GM12878 (cell line): ENCODE measurements around the gene OGFR. TPM values are rescaled to one million over a fixed set of nuclear protein-coding genes. Genes with fewer than 3 reads are reported as not detected.

Experiments used
- ATAC-seq: fragments of 200-7000 bp; cut with Tn5 transposase; 3 replicates; pipeline ENCODE4 v1.9.1; 2020; ENCODE audit warnings: mild to moderate bottlenecking, moderate library complexity
- BruUV-seq: library from RNA; stranded (reverse); fragments of 400-500 nt; replicated peaks from 2 replicates; lab custom pipeline; 2021; lab: Mats Ljungman, UMichigan
- CTCF ChIA-PET: fragments of 300-600 bp; sonication (Branson Sonifier 250); formaldehyde crosslinking; extraction: SDS; loops from one replicate; lab custom pipeline; 2021; ENCODE audit warnings: inconsistent platforms; lab: Yijun Ruan, JAX
- POLR2A ChIA-PET: fragments of 350-600 bp; formaldehyde crosslinking; extraction: SDS; loops from one replicate; lab custom pipeline; 2021; ENCODE audit warnings: inconsistent platforms; lab: Charles Lee
- RAD21 ChIA-PET: fragments of 300-600 bp; sonication (Branson Sonifier 250); formaldehyde crosslinking; loops from one replicate; lab custom pipeline; 2023; ENCODE audit warnings: antibody characterized with exemption; ENCODE audit not compliant: unreplicated experiment; lab: Charles Lee
- SMC1A ChIA-PET: fragments of 300-600 bp; sonication (Branson Sonifier 250); formaldehyde crosslinking; loops from one replicate; lab custom pipeline; 2023; ENCODE audit not compliant: unreplicated experiment, uncharacterized antibody; lab: Charles Lee
- DNase-seq: peaks from one replicate; pipeline ENCODE4 v3.0.0-alpha.2; 2011; ENCODE audit warnings: low read depth, low spot score
- FAIRE-seq: peaks from 3 replicates; lab custom pipeline; 2011; peaks lifted over from hg19 to GRCh38; lab: Jason Lieb, UNC
- H2AFZ ChIP-seq: 2 replicates; pipeline ENCODE4 v1.6.0; 2011; ENCODE audit warnings: low read depth, low read length, control low read depth; ENCODE audit not compliant: control insufficient read depth
- H3K27ac ChIP-seq: 2 replicates; pipeline ENCODE4 v1.5.1; 2011; ENCODE audit warnings: control low read depth; ENCODE audit not compliant: control insufficient read depth, insufficient read depth
- H3K27me3 ChIP-seq, 2 experiments: replicated peaks in 1 of 2; 2 replicates each; pipeline versions ENCODE4 v1.6.0 to v1.6.1; 2011; ENCODE audit warnings: low read length in 1 of 2; ENCODE audit not compliant: control insufficient read depth in 2 of 2, insufficient read depth in 2 of 2
- H3K36me3 ChIP-seq, 2 experiments: 2 replicates each; pipeline ENCODE4 v1.5.1; 2011; ENCODE audit warnings: low read length in 1 of 2; ENCODE audit not compliant: control insufficient read depth in 2 of 2, insufficient read depth in 2 of 2
- H3K4me1 ChIP-seq: 2 replicates; pipeline ENCODE4 v1.6.1; 2011; ENCODE audit warnings: mild to moderate bottlenecking, low read length, moderate library complexity, mixed read lengths; ENCODE audit not compliant: control insufficient read depth, insufficient read depth
- H3K4me2 ChIP-seq: 2 replicates; pipeline ENCODE4 v1.6.0; 2011; ENCODE audit warnings: control low read depth; ENCODE audit not compliant: control insufficient read depth, insufficient read depth
- H3K4me3 ChIP-seq: fragments of 200-600 bp; sonication (generic); 2 replicates; pipeline ENCODE4 v1.5.1; 2016
- H3K79me2 ChIP-seq: 2 replicates; pipeline ENCODE4 v1.6.0; 2011; ENCODE audit warnings: low read length; ENCODE audit not compliant: control insufficient read depth, insufficient read depth
- H3K9ac ChIP-seq: 2 replicates; pipeline ENCODE4 v1.8.0; 2011; ENCODE audit warnings: low read length, control low read depth, mixed read lengths; ENCODE audit not compliant: control insufficient read depth, insufficient read depth
- H3K9me3 ChIP-seq: replicated peaks from 3 replicates; pipeline ENCODE4 v1.5.1; 2011; ENCODE audit warnings: mild to moderate bottlenecking, low read length; ENCODE audit not compliant: control insufficient read depth, insufficient read depth
- H4K20me1 ChIP-seq: 2 replicates; pipeline ENCODE4 v1.6.0; 2011; ENCODE audit not compliant: control insufficient read depth, insufficient read depth
- CBFB ChIP-seq: IDR thresholded peaks from 2 replicates; pipeline ENCODE4 v1.6.1; 2016; ENCODE audit warnings: antibody characterized with exemption, low read depth
- EGR1 ChIP-seq, 2 experiments: IDR thresholded peaks; 1 replicate in 1 of 2; 2 replicates in 1 of 2; pipeline ENCODE4 v1.6.1; 2011 to 2012; ENCODE audit warnings: low read depth in 2 of 2, low read length in 2 of 2, borderline replicate concordance in 1 of 2, mild to moderate bottlenecking in 1 of 2, moderate library complexity in 1 of 2
- ESRRA ChIP-seq: IDR thresholded peaks from 2 replicates; pipeline ENCODE4 v1.6.1; 2012; ENCODE audit warnings: mild to moderate bottlenecking, low read length, improper control_type of control experiment
- KAT2A ChIP-seq: conservative IDR thresholded peaks from 2 replicates; pipeline ENCODE4 v1.6.1; 2011; ENCODE audit warnings: low read depth, low read length; ENCODE audit not compliant: control insufficient read depth
- KLF5 ChIP-seq: fragments of 450-650 bp; IDR thresholded peaks from 2 replicates; pipeline ENCODE4 v1.6.1; 2014; ENCODE audit warnings: mild to moderate bottlenecking; ENCODE audit not compliant: partially characterized antibody
- MEF2B ChIP-seq: fragments of 450-650 bp; IDR thresholded peaks from 2 replicates; pipeline ENCODE4 v1.6.1; 2018; ENCODE audit warnings: mild to moderate bottlenecking, moderate library complexity; ENCODE audit not compliant: partially characterized antibody, poor library complexity, severe bottlenecking
- NFYA ChIP-seq: IDR thresholded peaks from 2 replicates; pipeline ENCODE4 v1.6.1; 2011; ENCODE audit warnings: low read depth, mild to moderate bottlenecking, low read length, improper control_type of control experiment, borderline replicate concordance
- SIX5 ChIP-seq: IDR thresholded peaks from 2 replicates; pipeline ENCODE4 v1.6.1; 2011; ENCODE audit warnings: mild to moderate bottlenecking, low read depth, low read length, moderate library complexity; ENCODE audit not compliant: severe bottlenecking
- SMC3 ChIP-seq: IDR thresholded peaks from 2 replicates; pipeline ENCODE4 v1.6.1; 2011; ENCODE audit warnings: low read length, improper control_type of control experiment, borderline replicate concordance
- SREBF1 ChIP-seq: IDR thresholded peaks from 2 replicates; pipeline ENCODE4 v1.6.1; 2012; ENCODE audit warnings: mild to moderate bottlenecking, low read length
- TAF1 ChIP-seq: IDR thresholded peaks from 2 replicates; pipeline ENCODE4 v1.6.1; 2011; ENCODE audit warnings: mild to moderate bottlenecking, low read depth, low read length, borderline replicate concordance
- ZNF207 ChIP-seq: fragments of 450-650 bp; IDR thresholded peaks from 2 replicates; pipeline ENCODE4 v1.6.1; 2014; ENCODE audit warnings: antibody characterized with exemption, mild to moderate bottlenecking, borderline replicate concordance
- ZNF622 ChIP-seq: fragments of 450-650 bp; IDR thresholded peaks from 2 replicates; pipeline ENCODE4 v1.6.1; 2017; ENCODE audit warnings: mild to moderate bottlenecking, inconsistent platforms
- ZSCAN29 ChIP-seq: fragments of 450-650 bp; IDR thresholded peaks from 2 replicates; pipeline ENCODE4 v1.6.1; 2017; ENCODE audit warnings: mild to moderate bottlenecking, moderate library complexity
- WGBS: methylation state at CpG from one replicate; pipeline ENCODE4 v1.1.6; 2016; ENCODE audit warnings: low lambda C conversion rate; ENCODE audit not compliant: insufficient replicate concordance, insufficient coverage; ENCODE audit errors: missing lambda C conversion rate; 5-methylcytosine and 5-hydroxymethylcytosine counted together
- in situ Hi-C: fragments of 300-500 bp; cut with MboI; formaldehyde crosslinking; loops from 9 replicates; pipeline ENCODE4 v1.14.3; 2018; ENCODE audit warnings: mixed read lengths
- intact Hi-C: fragments of 100-400 bp; cut with micrococcal nuclease; formaldehyde crosslinking; loops from one replicate; pipeline ENCODE4 v1.14.2; 2022; ENCODE audit not compliant: unreplicated experiment
- polyA plus RNA-seq, 11 experiments: library from polyadenylated mRNA; depleted of rRNA in 4 of 11; unstranded in 6 of 11; stranded (reverse) in 5 of 11; fragments of >200 nt; fragmentation: Nextera tagmentation in 4 of 11; fragmentation: Illumina TruSeq in 1 of 11; extraction: Ambion mirVana in 4 of 11; extraction: Trizol in 1 of 11; gene quantifications; 1 replicate in 1 of 11; 2 replicates in 10 of 11; pipeline versions ENCODE4 v1.2.1 to v1.2.3, GENCODE V29; 2011 to 2016; ENCODE audit warnings: inconsistent platforms in 2 of 11, missing spikeins in 2 of 11, low read depth in 1 of 11
- total RNA-seq, 4 experiments: library from RNA; depleted of rRNA in 3 of 4; stranded (reverse); fragments of >200 nt in 3 of 4; fragmentation: Illumina TruSeq in 1 of 4; extraction: Trizol in 1 of 4; gene quantifications; 2 replicates each; pipeline versions ENCODE4 v1.2.1 to v1.2.3, GENCODE V29; 2013 to 2021
- TF ChIP-seq, protein P1 (sequence below): fragments of 450-650 bp; IDR thresholded peaks from 2 replicates; pipeline ENCODE4 v1.6.1; 2016; ENCODE audit warnings: mild to moderate bottlenecking, moderate library complexity, borderline replicate concordance
- TF ChIP-seq, protein P2 (sequence below): fragments of 450-650 bp; IDR thresholded peaks from 2 replicates; pipeline ENCODE4 v1.6.1; 2017; ENCODE audit warnings: low read depth, mild to moderate bottlenecking, moderate library complexity
- TF ChIP-seq, protein P3 (sequence below): fragments of 450-650 bp; IDR thresholded peaks from 2 replicates; pipeline ENCODE4 v1.6.1; 2014; ENCODE audit warnings: mild to moderate bottlenecking
- TF ChIP-seq, protein P4 (sequence below): IDR thresholded peaks from 2 replicates; pipeline ENCODE4 v1.6.1; 2012; ENCODE audit warnings: low read depth, low read length, improper control_type of control experiment

Gene OGFR
- total and polyA plus RNA-seq, 10 of the 15 experiments (the other 5 are each of a cell fraction or from before 2014, with no cell fraction given): 0.72 to 62.1 (median 27.3) TPM

DNA sequence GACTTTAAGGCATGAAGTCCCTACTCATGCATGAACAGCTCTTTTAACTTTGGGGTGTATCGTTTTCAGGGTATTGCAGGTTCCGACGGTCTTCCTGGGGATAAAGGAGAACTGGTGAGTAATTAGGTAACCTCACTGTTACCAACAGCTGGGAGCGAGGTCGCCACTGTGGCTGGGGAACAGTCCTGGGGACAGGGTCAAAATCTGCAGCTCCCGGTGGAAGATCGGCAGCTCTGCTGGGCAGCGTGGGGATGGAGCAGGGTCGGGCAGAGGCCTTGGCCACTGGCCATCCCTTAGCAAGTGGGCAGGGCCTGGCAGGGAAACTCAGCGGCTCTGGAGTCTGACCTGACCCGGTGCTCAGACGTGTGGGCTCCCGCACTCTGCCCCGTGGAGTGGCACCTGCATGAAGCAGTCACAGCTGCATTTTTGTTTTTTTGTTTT is 28.3 kb downstream of the OGFR start:
- in situ Hi-C loops (no loop called here), intact Hi-C loops (no loop called here)
- Histone ChIP-seq H3K4me1 (peaks cover 15% of the 10 kb centered on the region), H3K79me2 (no peaks in the 10 kb centered on the region), H3K9me3 (no peaks in the 10 kb centered on the region), H4K20me1 (no peaks in the 10 kb centered on the region), H3K4me2 (peak overlapping the region; percentile 66), H3K36me3 (no peaks in the 10 kb centered on the region), H2AFZ (peak overlapping the region; percentile 75), H3K27ac (no peak overlapping the region), H3K27me3 (peaks cover 0 to 3% of the 10 kb centered on the region in 2 experiments; a peak in 2 of 4 replicates), H3K9ac (peak overlapping the region; percentile 35; the same call in 1 of the 2 replicates), H3K4me3 (no peak overlapping the region)
- BruUV-seq: no TSS peak
- DNase-seq: no peak
- ATAC-seq: peak; percentile 42
- no peak for FAIRE-seq
- POLR2A ChIA-PET: interaction anchor here (1.1 kb wide), 1 partner anchor 25 kb away, joined by 3 read pairs; no protein-coding TSS in a partner anchor
- 25% methylated on average over 14 of the region's 14 CpGs for WGBS
- RAD21 ChIA-PET: interaction anchor here (0.8 to 0.9 kb wide), 2 partner anchors 10 to 176 kb away, joined by 3 read pairs; no protein-coding TSS in a partner anchor
- SMC1A ChIA-PET: interaction anchor here (0.8 to 0.9 kb wide), 3 partner anchors 16 to 121 kb away, joined by 3 to 4 read pairs (median 3); no protein-coding TSS in a partner anchor
- CTCF ChIA-PET: interaction anchor here (1.0 to 2.1 kb wide), 4 partner anchors 10 to 531 kb away, joined by 3 to 9 read pairs (median 3); partner anchors contain the start of gene TCFL5
- TF ChIP-seq, protein P1, sequence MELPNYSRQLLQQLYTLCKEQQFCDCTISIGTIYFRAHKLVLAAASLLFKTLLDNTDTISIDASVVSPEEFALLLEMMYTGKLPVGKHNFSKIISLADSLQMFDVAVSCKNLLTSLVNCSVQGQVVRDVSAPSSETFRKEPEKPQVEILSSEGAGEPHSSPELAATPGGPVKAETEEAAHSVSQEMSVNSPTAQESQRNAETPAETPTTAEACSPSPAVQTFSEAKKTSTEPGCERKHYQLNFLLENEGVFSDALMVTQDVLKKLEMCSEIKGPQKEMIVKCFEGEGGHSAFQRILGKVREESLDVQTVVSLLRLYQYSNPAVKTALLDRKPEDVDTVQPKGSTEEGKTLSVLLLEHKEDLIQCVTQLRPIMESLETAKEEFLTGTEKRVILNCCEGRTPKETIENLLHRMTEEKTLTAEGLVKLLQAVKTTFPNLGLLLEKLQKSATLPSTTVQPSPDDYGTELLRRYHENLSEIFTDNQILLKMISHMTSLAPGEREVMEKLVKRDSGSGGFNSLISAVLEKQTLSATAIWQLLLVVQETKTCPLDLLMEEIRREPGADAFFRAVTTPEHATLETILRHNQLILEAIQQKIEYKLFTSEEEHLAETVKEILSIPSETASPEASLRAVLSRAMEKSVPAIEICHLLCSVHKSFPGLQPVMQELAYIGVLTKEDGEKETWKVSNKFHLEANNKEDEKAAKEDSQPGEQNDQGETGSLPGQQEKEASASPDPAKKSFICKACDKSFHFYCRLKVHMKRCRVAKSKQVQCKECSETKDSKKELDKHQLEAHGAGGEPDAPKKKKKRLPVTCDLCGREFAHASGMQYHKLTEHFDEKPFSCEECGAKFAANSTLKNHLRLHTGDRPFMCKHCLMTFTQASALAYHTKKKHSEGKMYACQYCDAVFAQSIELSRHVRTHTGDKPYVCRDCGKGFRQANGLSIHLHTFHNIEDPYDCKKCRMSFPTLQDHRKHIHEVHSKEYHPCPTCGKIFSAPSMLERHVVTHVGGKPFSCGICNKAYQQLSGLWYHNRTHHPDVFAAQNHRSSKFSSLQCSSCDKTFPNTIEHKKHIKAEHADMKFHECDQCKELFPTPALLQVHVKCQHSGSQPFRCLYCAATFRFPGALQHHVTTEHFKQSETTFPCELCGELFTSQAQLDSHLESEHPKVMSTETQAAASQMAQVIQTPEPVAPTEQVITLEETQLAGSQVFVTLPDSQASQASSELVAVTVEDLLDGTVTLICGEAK: no peak
- TF ChIP-seq CBFB (no peak), ESRRA (no peak), SREBF1 (no peak), ZSCAN29 (no peak), EGR1 (IDR thresholded peaks at IDR 0.05; ENCODE audit: borderline replicate concordance in 1 of 2, low read depth in 2 of 2, low read length in 2 of 2) (no peak), SMC3 (no peak), TAF1 (no peak), SIX5 (no peak), MEF2B (no peak), NFYA (no peak), KAT2A (no peak), ZNF622 (no peak), KLF5 (no peak), ZNF207 (no peak)
- TF ChIP-seq, protein P2, sequence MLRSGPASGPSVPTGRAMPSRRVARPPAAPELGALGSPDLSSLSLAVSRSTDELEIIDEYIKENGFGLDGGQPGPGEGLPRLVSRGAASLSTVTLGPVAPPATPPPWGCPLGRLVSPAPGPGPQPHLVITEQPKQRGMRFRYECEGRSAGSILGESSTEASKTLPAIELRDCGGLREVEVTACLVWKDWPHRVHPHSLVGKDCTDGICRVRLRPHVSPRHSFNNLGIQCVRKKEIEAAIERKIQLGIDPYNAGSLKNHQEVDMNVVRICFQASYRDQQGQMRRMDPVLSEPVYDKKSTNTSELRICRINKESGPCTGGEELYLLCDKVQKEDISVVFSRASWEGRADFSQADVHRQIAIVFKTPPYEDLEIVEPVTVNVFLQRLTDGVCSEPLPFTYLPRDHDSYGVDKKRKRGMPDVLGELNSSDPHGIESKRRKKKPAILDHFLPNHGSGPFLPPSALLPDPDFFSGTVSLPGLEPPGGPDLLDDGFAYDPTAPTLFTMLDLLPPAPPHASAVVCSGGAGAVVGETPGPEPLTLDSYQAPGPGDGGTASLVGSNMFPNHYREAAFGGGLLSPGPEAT: no peak
- TF ChIP-seq, protein P3, sequence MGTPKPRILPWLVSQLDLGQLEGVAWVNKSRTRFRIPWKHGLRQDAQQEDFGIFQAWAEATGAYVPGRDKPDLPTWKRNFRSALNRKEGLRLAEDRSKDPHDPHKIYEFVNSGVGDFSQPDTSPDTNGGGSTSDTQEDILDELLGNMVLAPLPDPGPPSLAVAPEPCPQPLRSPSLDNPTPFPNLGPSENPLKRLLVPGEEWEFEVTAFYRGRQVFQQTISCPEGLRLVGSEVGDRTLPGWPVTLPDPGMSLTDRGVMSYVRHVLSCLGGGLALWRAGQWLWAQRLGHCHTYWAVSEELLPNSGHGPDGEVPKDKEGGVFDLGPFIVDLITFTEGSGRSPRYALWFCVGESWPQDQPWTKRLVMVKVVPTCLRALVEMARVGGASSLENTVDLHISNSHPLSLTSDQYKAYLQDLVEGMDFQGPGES: no peak
- TF ChIP-seq, protein P4, sequence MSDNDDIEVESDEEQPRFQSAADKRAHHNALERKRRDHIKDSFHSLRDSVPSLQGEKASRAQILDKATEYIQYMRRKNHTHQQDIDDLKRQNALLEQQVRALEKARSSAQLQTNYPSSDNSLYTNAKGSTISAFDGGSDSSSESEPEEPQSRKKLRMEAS: no peak
